CD4-positive, alpha-beta T cell treated with Interleukin-4 for 1 hour (primary cell): ENCODE data around the gene MEGF6.
"Not testable (repeated sequence)": the region's sequence is repeated elsewhere in the genome, so short reads cannot be mapped to it uniquely, and the experiment has no call there.

Experiments
- DNase-seq, 2 donors: peaks; one replicate each; pipeline ENCODE4 v3.0.0-alpha.2; 2020 to 2022

Gene MEGF6

GRCh38 chr1:3593745-3594144 lies 17.6 kb downstream of the MEGF6 start:
- no peak for DNase-seq

GRCh38 chr1:3593334-3593733 lies 18.0 kb downstream of the MEGF6 start:
- DNase-seq: no peak

- no peak for DNase-seq
Measured at GRCh38 chr1:3590951-3591865, 20.1 kb downstream of the MEGF6 start.

- DNase-seq: no peak
Measured at GRCh38 chr1:3590139-3590763, 21.1 kb downstream of the MEGF6 start.

GRCh38 chr1:3588395-3588794 lies 22.9 kb downstream of the MEGF6 start:
- no peak for DNase-seq

- DNase-seq: no peak
Measured at GRCh38 chr1:3586986-3587759, 24.1 kb downstream of the MEGF6 start.

GRCh38 chr1:3585940-3586568 lies 25.3 kb downstream of the MEGF6 start:
- no peak for DNase-seq

GRCh38 chr1:3585353-3585868 lies 25.9 kb downstream of the MEGF6 start:
- not testable (repeated sequence) for DNase-seq

- no peak for DNase-seq
Measured at GRCh38 chr1:3584915-3585314, 26.4 kb downstream of the MEGF6 start.

- DNase-seq: not testable (repeated sequence)
Measured at GRCh38 chr1:3583751-3584150, 27.6 kb downstream of the MEGF6 start.

- no peak for DNase-seq
Measured at GRCh38 chr1:3581296-3582036, 29.8 kb downstream of the MEGF6 start.

- no peak for DNase-seq
Measured at GRCh38 chr1:3580231-3580630, 31.1 kb downstream of the MEGF6 start.

- no peak for DNase-seq
Measured at GRCh38 chr1:3579626-3580025, 31.7 kb downstream of the MEGF6 start.

- no peak for DNase-seq
Measured at GRCh38 chr1:3578906-3579305, 32.4 kb downstream of the MEGF6 start.

- no peak for DNase-seq
Measured at GRCh38 chr1:3578433-3578805, 32.9 kb downstream of the MEGF6 start.

- DNase-seq: no peak
Measured at GRCh38 chr1:3577711-3578432, 33.4 kb downstream of the MEGF6 start.

- DNase-seq: no peak
Measured at GRCh38 chr1:3577300-3577699, 34.0 kb downstream of the MEGF6 start.

- no peak for DNase-seq
Measured at GRCh38 chr1:3575993-3576392, 35.3 kb downstream of the MEGF6 start.

GRCh38 chr1:3575515-3575914 lies 35.8 kb downstream of the MEGF6 start:
- DNase-seq: not testable (repeated sequence)

- DNase-seq: no peak
Measured at GRCh38 chr1:3573500-3573899, 37.8 kb downstream of the MEGF6 start.

GRCh38 chr1:3572638-3573037 lies 38.7 kb downstream of the MEGF6 start:
- not testable (repeated sequence) for DNase-seq
